GM20000 (cell line): Measurements from ENCODE around the gene ZNF784.
A peak's percentile ranks its signal among the peaks of the same experiment; 100 is the strongest.

Experiments used
- DNase-seq: peaks from one replicate; pipeline ENCODE4 v3.0.0; 2012; ENCODE audit warnings: low spot score
- TF ChIP-seq, protein P1 (sequence below): IDR thresholded peaks from 2 replicates; pipeline ENCODE4 v1.5.1; 2012; ENCODE audit warnings: mild to moderate bottlenecking, control low read depth; ENCODE audit errors: extremely low read depth, missing control alignments

ZNF784 gene, protein sequence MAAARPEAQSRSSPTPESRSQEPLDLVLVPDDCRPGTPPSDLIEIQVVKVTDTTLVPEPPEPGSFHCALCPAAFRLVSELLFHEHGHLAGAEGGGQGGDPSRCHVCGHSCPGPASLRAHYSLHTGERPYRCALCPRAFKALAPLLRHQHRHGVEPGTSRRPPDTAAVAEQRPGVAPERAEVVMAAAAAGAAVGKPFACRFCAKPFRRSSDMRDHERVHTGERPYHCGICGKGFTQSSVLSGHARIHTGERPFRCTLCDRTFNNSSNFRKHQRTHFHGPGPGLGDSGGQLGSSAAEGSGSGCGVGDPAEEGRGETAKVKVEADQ

DNA sequence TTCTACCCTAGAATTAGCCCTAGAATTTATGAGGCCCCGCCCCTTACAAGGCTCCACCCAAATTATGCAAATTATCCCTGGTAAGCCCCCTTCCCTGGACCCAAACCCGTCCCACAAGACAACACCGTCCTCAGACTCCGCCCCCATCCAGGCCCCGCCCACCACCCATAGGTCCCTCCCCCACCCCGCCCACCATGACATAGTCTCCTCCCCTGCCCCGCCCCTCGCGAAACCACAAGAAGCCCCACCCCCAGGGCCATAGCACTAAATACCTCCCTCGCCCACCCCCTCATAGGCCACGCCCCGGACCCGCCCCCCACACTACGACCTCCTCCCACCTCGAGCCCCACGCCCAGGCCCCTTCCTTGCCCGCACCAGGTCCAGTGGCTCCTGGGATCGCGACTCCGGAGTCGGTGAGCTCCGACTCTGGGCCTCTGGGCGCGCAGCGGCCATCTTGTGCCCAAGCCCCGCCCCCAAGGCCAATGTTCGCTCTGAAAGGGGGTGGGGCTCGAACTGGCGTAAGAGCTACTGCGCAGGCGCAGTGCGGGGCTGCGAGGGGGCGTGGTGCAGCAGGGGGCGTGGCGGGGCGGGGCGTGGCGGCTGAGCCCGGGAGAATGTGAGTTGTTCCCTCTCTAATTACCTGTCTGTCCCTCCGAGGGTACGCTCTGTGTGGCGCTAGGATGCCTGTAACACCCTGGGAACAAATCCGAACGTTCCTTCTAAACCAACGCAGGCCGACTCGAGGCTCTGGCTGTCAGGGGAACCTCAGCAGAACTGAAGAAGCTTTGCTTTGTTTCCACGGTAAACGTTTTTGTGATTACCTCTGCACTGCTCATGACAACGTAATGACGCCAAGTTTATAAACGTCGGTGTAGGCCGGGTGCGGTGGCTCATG, at the start of gene ZNF784:
ZNF784 (minus strand) TSS at position 458 of the 895 bp plus-strand sequence; CDS start at position 453, 5 bp downstream.
- peak; percentile 96 for DNase-seq

DNA sequence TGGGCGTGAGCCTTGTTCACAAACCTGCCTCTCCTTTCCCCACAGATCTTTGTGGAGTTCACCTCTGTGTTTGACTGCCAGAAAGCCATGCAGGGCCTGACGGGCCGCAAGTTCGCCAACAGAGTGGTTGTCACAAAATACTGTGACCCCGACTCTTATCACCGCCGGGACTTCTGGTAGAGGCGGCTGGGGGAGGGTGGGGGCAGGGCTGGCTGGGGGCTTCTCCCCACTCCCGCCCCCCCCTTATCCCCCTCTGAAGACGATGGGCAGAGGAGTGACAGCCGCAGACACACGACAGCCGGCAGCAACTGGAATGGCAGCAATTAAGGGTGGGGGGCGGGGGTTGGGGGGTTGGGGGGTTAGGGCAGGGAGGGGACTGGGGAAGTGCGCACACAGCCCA, 49.5 kb upstream of the ZNF784 start:
- DNase-seq: no peak

More for the DNA sequence above, at the start of gene ZNF784:
- TF ChIP-seq, protein P1, sequence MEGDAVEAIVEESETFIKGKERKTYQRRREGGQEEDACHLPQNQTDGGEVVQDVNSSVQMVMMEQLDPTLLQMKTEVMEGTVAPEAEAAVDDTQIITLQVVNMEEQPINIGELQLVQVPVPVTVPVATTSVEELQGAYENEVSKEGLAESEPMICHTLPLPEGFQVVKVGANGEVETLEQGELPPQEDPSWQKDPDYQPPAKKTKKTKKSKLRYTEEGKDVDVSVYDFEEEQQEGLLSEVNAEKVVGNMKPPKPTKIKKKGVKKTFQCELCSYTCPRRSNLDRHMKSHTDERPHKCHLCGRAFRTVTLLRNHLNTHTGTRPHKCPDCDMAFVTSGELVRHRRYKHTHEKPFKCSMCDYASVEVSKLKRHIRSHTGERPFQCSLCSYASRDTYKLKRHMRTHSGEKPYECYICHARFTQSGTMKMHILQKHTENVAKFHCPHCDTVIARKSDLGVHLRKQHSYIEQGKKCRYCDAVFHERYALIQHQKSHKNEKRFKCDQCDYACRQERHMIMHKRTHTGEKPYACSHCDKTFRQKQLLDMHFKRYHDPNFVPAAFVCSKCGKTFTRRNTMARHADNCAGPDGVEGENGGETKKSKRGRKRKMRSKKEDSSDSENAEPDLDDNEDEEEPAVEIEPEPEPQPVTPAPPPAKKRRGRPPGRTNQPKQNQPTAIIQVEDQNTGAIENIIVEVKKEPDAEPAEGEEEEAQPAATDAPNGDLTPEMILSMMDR: no peak

DNA sequence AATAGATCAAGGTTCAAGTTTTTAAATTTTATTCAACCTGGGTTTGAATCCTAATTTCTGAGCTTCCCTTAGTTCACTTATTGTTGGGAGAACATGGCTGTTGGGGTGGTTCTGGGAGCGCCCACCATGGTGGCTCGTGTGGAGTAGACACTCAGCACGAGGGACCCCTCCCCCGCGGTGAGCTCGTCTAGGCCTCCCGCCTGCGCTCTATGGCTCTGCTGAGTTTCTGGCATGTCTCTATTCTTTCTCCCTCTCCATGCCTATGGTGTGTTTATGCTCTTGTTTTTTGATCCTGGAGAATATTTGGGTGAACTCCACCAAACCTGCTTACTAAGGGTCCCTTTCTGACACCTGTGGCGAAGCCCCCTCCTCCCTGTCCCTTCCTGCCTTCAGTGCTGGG, 49.1 kb upstream of the ZNF784 start:
- TF ChIP-seq, protein P1: no peak
- no peak for DNase-seq

More for the DNA sequence above, 49.5 kb upstream of the ZNF784 start:
- TF ChIP-seq, protein P1: no peak

DNA sequence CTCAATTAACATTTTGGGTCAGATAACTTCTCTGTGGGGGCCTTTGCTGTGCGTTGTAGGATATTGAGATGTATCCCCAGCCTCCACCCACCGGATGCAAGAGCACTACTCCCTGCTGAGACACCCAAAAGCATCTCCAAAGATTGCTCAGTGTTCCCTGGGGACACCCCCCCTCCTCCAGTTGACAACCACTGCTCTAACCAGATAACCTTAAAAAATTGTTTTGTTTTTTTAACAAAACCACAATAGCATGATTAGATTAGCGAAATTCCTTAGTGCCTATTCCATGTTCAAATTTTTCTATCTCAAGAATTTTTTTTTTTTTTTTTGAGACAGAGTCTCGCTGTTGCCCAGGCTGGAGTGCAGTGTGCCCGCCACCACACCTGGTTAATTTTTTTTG, 48.1 kb upstream of the ZNF784 start:
- DNase-seq: no peak
- TF ChIP-seq, protein P1: no peak

DNA sequence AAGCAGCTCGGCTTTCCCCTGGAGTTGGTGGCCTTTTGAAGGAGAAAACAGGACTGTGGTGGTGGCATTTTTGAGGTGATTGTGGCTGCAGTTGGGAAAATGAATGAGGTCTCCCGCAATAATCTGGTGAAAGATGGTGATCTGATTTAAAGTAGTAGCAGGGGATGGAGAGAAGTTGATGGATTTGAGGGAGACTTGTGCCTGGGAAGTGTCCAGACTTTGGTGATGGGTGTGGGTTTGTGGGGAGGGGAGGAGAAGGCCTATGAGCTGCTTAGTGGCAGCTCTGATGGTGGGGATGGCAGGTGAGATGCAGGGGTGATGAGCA, 46.6 kb upstream of the ZNF784 start:
- TF ChIP-seq, protein P1: no peak
- DNase-seq: no peak

DNA sequence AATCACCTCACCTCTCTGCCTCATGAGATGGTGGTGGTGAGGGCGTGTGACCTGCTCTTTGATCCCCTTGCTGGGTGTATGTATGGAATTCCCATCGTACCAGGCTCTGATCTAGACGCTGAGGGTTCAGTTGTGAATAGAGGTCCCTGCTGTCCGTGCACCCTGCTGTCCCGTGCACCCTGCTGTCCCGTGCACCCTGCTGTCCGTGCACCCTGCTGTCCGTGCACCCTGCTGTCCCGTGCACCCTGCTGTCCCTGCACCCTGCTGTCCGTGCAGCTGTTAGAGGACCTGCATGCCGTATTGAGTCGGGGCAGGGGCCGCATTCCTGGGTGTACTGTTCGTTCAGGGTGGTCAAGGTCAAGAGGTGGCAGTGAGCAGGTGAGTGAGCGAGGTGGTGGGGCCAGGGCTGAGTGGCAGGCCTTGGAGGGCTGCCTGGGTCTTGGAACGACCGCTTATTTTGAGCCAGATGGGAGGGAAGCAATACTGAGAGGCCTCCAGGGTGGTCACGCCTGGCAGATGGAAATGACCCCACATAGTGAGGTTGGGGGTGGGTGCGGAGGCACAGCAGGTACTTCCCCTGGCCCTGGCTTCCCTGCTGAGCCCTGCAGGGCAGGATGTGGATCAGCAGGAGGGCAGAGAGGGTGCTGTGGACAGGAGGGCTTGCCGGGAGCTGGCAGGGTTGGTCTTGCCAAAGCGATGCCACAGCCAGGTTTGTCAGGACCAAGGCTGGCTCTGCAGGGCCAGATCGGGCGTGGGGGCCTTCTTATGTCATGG, 46.1 kb upstream of the ZNF784 start:
- TF ChIP-seq, protein P1: no peak
- no peak for DNase-seq
